GM12891 (cell line): ENCODE results near the gene DGKZ.

Source experiments
- DNase-seq: peaks from one replicate; pipeline ENCODE4 v3.0.0; 2011; ENCODE audit warnings: low spot score; ENCODE audit not compliant: insufficient read length
- FAIRE-seq: peaks from 2 replicates; lab custom pipeline; 2011; peaks lifted over from hg19 to GRCh38; lab: Jason Lieb, UNC
- PAX5 ChIP-seq: IDR thresholded peaks from 2 replicates; pipeline ENCODE4 v1.6.1; 2011; ENCODE audit warnings: low read length, moderate library complexity, mild to moderate bottlenecking; ENCODE audit not compliant: insufficient read depth, severe bottlenecking
- POLR2A ChIP-seq: IDR thresholded peaks from 2 replicates; pipeline ENCODE4 v1.6.1; 2011; ENCODE audit warnings: low read depth, low read length, control low read depth
- POLR2AphosphoS5 ChIP-seq: IDR thresholded peaks from 2 replicates; pipeline ENCODE4 v1.6.1; 2011; ENCODE audit warnings: low read depth, low read length, control low read depth
- POU2F2 ChIP-seq: IDR thresholded peaks from 2 replicates; pipeline ENCODE4 v1.6.1; 2011; ENCODE audit warnings: low read depth, mild to moderate bottlenecking, control low read depth, low read length, moderate library complexity
- SPI1 ChIP-seq: IDR thresholded peaks from 2 replicates; pipeline ENCODE4 v1.6.1; 2011; ENCODE audit warnings: low read depth, low read length, control low read depth
- TAF1 ChIP-seq: IDR thresholded peaks from 2 replicates; pipeline ENCODE4 v1.6.1; 2011; ENCODE audit warnings: low read depth, low read length, control low read depth

The DGKZ gene

GRCh38 chr11:46307369-46307768 lies 39.9 kb upstream of the DGKZ start:
- FAIRE-seq: no peak
- no peak for TF ChIP-seq TAF1
- no peak for TF ChIP-seq SPI1
- no peak for TF ChIP-seq POU2F2
- TF ChIP-seq POLR2A: no peak
- TF ChIP-seq POLR2AphosphoS5: no peak
- no peak for TF ChIP-seq PAX5
- DNase-seq: no peak

- DNase-seq (no peak), FAIRE-seq (no peak)
- TF ChIP-seq POU2F2 (no peak), TAF1 (no peak), PAX5 (no peak), POLR2A (no peak), POLR2AphosphoS5 (no peak), SPI1 (no peak)
Measured at GRCh38 chr11:46307785-46308341, 39.4 kb upstream of the DGKZ start.

GRCh38 chr11:46308631-46309419 lies 38.4 kb upstream of the DGKZ start:
- DNase-seq (peak; percentile 76), FAIRE-seq (peak; percentile 63)
- no peak for TF ChIP-seq POLR2A
- TF ChIP-seq PAX5: no peak
- TF ChIP-seq TAF1: no peak
- no peak for TF ChIP-seq POU2F2
- TF ChIP-seq SPI1: no peak
- no peak for TF ChIP-seq POLR2AphosphoS5

GRCh38 chr11:46309814-46310259 lies 37.4 kb upstream of the DGKZ start:
- DNase-seq: peak; percentile 59
- peak; percentile 13 for FAIRE-seq

GRCh38 chr11:46315033-46315738 lies 32.1 kb upstream of the DGKZ start:
- peak; percentile 85 for FAIRE-seq
- DNase-seq: peak; percentile 79
- TF ChIP-seq SPI1 (no peak), PAX5 (no peak), POU2F2 (no peak), POLR2A (no peak), TAF1 (no peak), POLR2AphosphoS5 (no peak)

More at GRCh38 chr11:46309814-46310259, 37.4 kb upstream of the DGKZ start:
- TF ChIP-seq POLR2AphosphoS5 (no peak), PAX5 (no peak), POU2F2 (no peak), TAF1 (no peak), SPI1 (peak; percentile 88), POLR2A (no peak)

- TF ChIP-seq POLR2A (no peak), POLR2AphosphoS5 (no peak), PAX5 (no peak), SPI1 (no peak), POU2F2 (no peak), TAF1 (no peak)
- no peak for DNase-seq
- FAIRE-seq: no peak
Measured at GRCh38 chr11:46315783-46316563, 31.3 kb upstream of the DGKZ start.

GRCh38 chr11:46319074-46319453 lies 28.2 kb upstream of the DGKZ start:
- no peak for TF ChIP-seq TAF1
- no peak for TF ChIP-seq POLR2A
- no peak for TF ChIP-seq POLR2AphosphoS5
- TF ChIP-seq PAX5: no peak
- TF ChIP-seq SPI1: no peak
- TF ChIP-seq POU2F2: no peak
- no peak for FAIRE-seq

GRCh38 chr11:46321757-46322156 lies 25.5 kb upstream of the DGKZ start:
- no peak for DNase-seq
- TF ChIP-seq POLR2A: no peak
- TF ChIP-seq TAF1: no peak
- no peak for TF ChIP-seq PAX5
- no peak for FAIRE-seq

More at GRCh38 chr11:46319074-46319453, 28.2 kb upstream of the DGKZ start:
- DNase-seq: no peak

GRCh38 chr11:46322759-46323158 lies 24.5 kb upstream of the DGKZ start:
- TF ChIP-seq TAF1: no peak
- FAIRE-seq (no peak), DNase-seq (no peak)
